Peyer's patch (tissue), 4 donors: ENCODE results near the gene CASP12. TPM values are rescaled to one million over a fixed set of nuclear protein-coding genes. Genes with fewer than 3 reads are reported as not detected.
A peak's percentile ranks its signal among the peaks of the same experiment; 100 is the strongest.

Experiments used
- DNase-seq, 3 donors: peaks; one replicate each; pipeline ENCODE4 v3.0.0-alpha.2; 2017 to 2019
- H3K27ac ChIP-seq, 4 donors: fragments of 200-600 bp; sonication (generic); one replicate each; pipeline ENCODE4 v1.5.1; 2016 to 2019
- H3K27me3 ChIP-seq, 2 donors: fragments of 200-600 bp; sonication (generic); one replicate each; pipeline ENCODE4 v1.5.1; 2019
- H3K36me3 ChIP-seq, 3 donors: fragments of 200-600 bp; sonication (generic); one replicate each; pipeline ENCODE4 v1.5.1; 2016 to 2019
- H3K4me1 ChIP-seq, 4 donors: fragments of 200-600 bp; sonication (generic); one replicate each; pipeline ENCODE4 v1.5.1; 2016 to 2019
- H3K4me3 ChIP-seq, 4 donors: fragments of 200-600 bp; sonication (generic); 1 replicate in 3 of 4; 2 replicates in 1 of 4; pipeline ENCODE4 v1.5.1; 2016 to 2019; ENCODE audit warnings: mild to moderate bottlenecking in 1 of 4
- H3K9me3 ChIP-seq, 4 donors: fragments of 200-600 bp; sonication (generic); one replicate each; pipeline ENCODE4 v1.5.1; 2016 to 2019; ENCODE audit warnings: mild to moderate bottlenecking in 1 of 4
- POLR2A ChIP-seq, 2 donors: fragments of 450-650 bp; IDR thresholded peaks; one replicate each; pipeline ENCODE4 v1.5.1; 2017; ENCODE audit warnings: antibody characterized with exemption in 2 of 2, mild to moderate bottlenecking in 2 of 2, moderate library complexity in 2 of 2
- total RNA-seq, 4 donors: library from RNA; depleted of rRNA; stranded (reverse); fragments of >200 nt; gene quantifications; one replicate each; pipeline ENCODE4 v1.1.0, GENCODE V29; 2016
- TF ChIP-seq, protein P1 (sequence below), 6 experiments: fragments of 450-650 bp in 4 of 6; fragments of 200-600 bp in 2 of 6; sonication (generic) in 1 of 6; IDR thresholded peaks; one replicate each; pipeline ENCODE4 v1.5.1; 2017 to 2019; ENCODE audit warnings: antibody characterized with exemption in 6 of 6, mild to moderate bottlenecking in 3 of 6, moderate library complexity in 1 of 6

The CASP12 gene
- total RNA-seq, 4 donors from 2014 or later: 1.3 TPM; not detected in 3

DNA sequence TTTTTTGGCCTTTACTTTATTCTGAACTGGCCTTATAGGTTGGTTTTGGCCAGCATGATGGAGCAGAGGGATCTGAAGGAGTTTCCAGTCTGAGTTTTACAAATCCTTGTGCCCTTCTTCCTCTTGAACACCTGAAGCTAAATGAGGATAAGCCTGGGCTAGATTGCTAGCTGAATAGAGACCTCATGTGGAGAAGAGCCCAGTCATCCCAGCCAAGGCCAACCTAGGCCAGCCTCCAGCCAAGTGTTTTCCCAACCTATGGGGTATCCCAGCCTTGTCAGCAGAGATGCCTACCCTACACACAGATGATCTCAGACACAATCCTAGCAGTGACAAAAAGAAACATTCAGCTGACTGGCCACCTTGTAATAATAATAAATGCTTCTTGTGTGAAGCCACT is 966 bp upstream of the CASP12 start:
- no peak overlapping the region for H3K4me3 ChIP-seq
- H3K4me1 ChIP-seq: no peaks in the 10 kb centered on the region
- H3K27ac ChIP-seq: peak overlapping the region in 1 of 4 donors; percentile 42
- no peaks in the 10 kb centered on the region for H3K9me3 ChIP-seq
- H3K36me3 ChIP-seq: no peaks in the 10 kb centered on the region
- DNase-seq: no peak
- TF ChIP-seq POLR2A (IDR thresholded peaks at IDR 0.05): no peak
- TF ChIP-seq, protein P1, sequence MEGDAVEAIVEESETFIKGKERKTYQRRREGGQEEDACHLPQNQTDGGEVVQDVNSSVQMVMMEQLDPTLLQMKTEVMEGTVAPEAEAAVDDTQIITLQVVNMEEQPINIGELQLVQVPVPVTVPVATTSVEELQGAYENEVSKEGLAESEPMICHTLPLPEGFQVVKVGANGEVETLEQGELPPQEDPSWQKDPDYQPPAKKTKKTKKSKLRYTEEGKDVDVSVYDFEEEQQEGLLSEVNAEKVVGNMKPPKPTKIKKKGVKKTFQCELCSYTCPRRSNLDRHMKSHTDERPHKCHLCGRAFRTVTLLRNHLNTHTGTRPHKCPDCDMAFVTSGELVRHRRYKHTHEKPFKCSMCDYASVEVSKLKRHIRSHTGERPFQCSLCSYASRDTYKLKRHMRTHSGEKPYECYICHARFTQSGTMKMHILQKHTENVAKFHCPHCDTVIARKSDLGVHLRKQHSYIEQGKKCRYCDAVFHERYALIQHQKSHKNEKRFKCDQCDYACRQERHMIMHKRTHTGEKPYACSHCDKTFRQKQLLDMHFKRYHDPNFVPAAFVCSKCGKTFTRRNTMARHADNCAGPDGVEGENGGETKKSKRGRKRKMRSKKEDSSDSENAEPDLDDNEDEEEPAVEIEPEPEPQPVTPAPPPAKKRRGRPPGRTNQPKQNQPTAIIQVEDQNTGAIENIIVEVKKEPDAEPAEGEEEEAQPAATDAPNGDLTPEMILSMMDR (IDR thresholded peaks at IDR 0.05): no peak
- H3K27me3 ChIP-seq: no peaks in the 10 kb centered on the region

DNA sequence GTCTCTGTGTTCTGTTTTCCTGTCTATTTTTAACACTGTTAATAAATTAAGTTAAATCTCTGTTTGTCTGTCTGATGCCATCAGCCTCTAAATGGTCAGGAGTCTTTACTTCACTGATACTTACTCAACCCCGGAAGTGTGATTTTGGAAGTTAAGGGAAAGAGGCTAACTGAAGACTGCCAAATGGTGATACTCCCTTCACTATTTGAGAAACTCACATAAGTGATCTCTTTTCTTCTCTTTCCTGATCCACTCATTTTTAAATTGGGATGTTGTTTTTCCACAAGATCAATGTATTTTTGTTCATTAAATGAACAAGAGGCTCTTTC is 389 bp upstream of the CASP12 start:
- H3K36me3 ChIP-seq: no peaks in the 10 kb centered on the region
- TF ChIP-seq POLR2A (IDR thresholded peaks at IDR 0.05): no peak
- TF ChIP-seq, protein P1 (IDR thresholded peaks at IDR 0.05): no peak
- no peak for DNase-seq
- H3K27me3 ChIP-seq: no peaks in the 10 kb centered on the region
- H3K9me3 ChIP-seq: no peaks in the 10 kb centered on the region
- H3K27ac ChIP-seq: peak overlapping the region; percentile 42 to 63 (median 54)
- peak overlapping the region in 3 of 4 donors; percentile 1 to 34 (median 29) for H3K4me3 ChIP-seq
- no peaks in the 10 kb centered on the region for H3K4me1 ChIP-seq

DNA sequence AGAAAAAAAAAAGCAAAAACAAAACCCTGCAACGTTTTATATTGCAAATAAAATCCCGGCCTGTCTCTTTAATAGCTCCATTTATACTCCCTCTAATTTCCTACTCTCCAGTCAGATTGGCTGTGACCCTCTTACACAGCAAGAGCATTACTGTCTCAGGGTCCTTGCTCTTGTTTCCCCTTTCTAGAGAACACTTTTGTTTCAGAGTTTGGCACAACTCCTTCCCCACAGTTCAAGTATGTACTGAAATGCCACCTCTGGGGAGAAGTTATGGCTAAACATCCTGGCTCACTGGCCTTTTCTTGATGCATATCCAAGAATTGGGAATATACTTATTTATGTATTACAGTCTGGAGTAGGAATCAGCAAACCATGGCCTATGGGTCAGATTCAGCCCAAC is 2.6 kb downstream of the CASP12 start:
- H3K27ac ChIP-seq: no peak overlapping the region

DNA sequence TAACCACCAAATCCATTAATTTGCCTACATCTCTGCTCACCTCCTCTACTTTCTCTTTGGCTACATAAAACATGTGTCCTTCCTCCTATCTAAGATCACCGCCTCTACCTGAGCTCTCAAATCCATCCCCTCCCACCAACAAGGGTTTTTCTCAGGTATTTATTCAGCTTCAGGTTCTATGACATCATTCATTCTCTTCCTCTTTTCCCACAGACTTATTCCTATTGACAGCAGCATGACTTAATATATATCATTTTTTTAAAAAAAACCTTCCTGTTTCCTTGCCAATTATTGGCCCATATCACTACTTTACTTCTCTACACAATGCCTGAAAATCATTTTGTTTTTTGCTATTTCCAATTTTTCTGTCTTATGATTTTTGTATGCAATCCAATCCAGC is 4.4 kb downstream of the CASP12 start:
- Histone ChIP-seq H3K27ac (no peak overlapping the region), H3K4me3 (no peak overlapping the region), H3K27me3 (no peaks in the 10 kb centered on the region), H3K36me3 (no peaks in the 10 kb centered on the region), H3K4me1 (no peaks in the 10 kb centered on the region), H3K9me3 (no peaks in the 10 kb centered on the region)
- TF ChIP-seq POLR2A (IDR thresholded peaks at IDR 0.05): no peak
- TF ChIP-seq, protein P1 (IDR thresholded peaks at IDR 0.05): no peak
- DNase-seq: no peak

More for the DNA sequence above, 2.6 kb downstream of the CASP12 start:
- no peak for TF ChIP-seq POLR2A (IDR thresholded peaks at IDR 0.05)
- TF ChIP-seq, protein P1 (IDR thresholded peaks at IDR 0.05): no peak
- Histone ChIP-seq H3K9me3 (no peaks in the 10 kb centered on the region), H3K4me3 (no peak overlapping the region), H3K27me3 (no peaks in the 10 kb centered on the region), H3K4me1 (no peaks in the 10 kb centered on the region), H3K36me3 (no peaks in the 10 kb centered on the region)
- DNase-seq: no peak

DNA sequence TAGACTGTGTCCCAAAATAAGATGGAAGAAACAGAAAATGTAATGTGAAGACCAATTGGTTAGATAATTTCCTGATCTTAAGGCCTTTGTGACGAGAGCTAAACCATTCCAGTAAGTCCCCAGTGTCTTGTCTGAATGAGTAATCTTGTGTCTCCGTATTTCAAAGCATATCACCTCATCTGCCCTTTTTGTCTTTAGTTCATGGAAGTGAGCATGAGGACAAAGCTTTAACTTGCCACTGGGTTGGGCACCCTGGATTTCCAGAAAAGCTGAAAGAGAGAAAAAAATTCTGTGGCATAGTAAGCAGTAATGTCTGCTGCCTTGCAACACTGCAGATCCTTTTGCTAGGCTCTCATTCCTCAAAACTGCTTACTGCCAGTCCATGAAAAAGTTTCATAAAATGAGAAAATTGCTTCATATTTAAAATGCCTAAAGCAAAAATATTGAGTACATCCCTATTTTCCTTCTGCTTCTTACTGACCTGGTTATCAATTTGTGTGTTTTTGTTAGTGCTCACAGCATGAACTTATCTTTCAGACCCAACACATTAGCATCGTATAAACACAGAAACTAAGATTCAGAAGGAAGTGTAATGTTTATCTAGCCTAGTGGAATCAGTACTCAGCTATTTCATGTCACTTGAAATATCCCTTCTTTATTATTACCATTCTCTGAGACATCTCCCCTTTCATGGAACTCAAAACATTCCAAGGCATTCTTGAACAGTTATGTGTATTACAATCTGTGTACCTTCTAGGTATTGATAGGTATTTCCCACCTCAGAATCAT is 5.3 kb downstream of the CASP12 start:
- no peaks in the 10 kb centered on the region for H3K27me3 ChIP-seq
- no peak overlapping the region for H3K4me3 ChIP-seq
- no peak for DNase-seq
- no peak for TF ChIP-seq POLR2A (IDR thresholded peaks at IDR 0.05)
- TF ChIP-seq, protein P1 (IDR thresholded peaks at IDR 0.05): no peak
- no peaks in the 10 kb centered on the region for H3K4me1 ChIP-seq
- no peak overlapping the region for H3K27ac ChIP-seq
- H3K9me3 ChIP-seq: no peaks in the 10 kb centered on the region
- H3K36me3 ChIP-seq: no peaks in the 10 kb centered on the region
